Natural killer cell (primary cell): ENCODE data around the gene NCF4. TPM values are rescaled to one million over a fixed set of nuclear protein-coding genes. Genes with fewer than 3 reads are reported as not detected.
A peak's percentile ranks its signal among the peaks of the same experiment; 100 is the strongest.

Source experiments
- ATAC-seq, 3 donors: fragments of 150-1000 bp in 2 of 3; fragments of 200-7000 bp in 1 of 3; cut with Tn5 transposase; 1 replicate in 1 of 3; 2 replicates in 2 of 3; pipeline ENCODE4 v1.10.0; 2021; ENCODE audit warnings: mild to moderate bottlenecking in 2 of 3, moderate library complexity in 2 of 3
- DNase-seq, 2 donors: peaks; one replicate each; pipeline versions ENCODE4 v3.0.0 to v3.0.0-alpha.2; 2013 to 2021; ENCODE audit warnings: mixed read lengths in 1 of 2
- H3K27ac ChIP-seq: one replicate; pipeline ENCODE4 v1.5.1; 2013; ENCODE audit warnings: mild to moderate bottlenecking, low read length
- H3K27me3 ChIP-seq: one replicate; pipeline ENCODE4 v1.6.1; 2013; ENCODE audit warnings: low read length; ENCODE audit not compliant: control insufficient read depth, insufficient read depth
- H3K36me3 ChIP-seq: one replicate; pipeline ENCODE4 v1.6.1; 2013; ENCODE audit warnings: low read length; ENCODE audit not compliant: control insufficient read depth, insufficient read depth
- H3K4me1 ChIP-seq: one replicate; pipeline ENCODE4 v1.6.1; 2013; ENCODE audit warnings: low read length; ENCODE audit not compliant: control insufficient read depth, insufficient read depth
- H3K4me3 ChIP-seq: one replicate; pipeline ENCODE4 v1.5.1; 2013; ENCODE audit warnings: low read length
- H3K9me3 ChIP-seq: one replicate; pipeline ENCODE4 v1.6.1; 2013; ENCODE audit warnings: low read length; ENCODE audit not compliant: control insufficient read depth, insufficient read depth
- H3K27ac Mint-ChIP-seq, 2 donors: one replicate each; pipeline ENCODE4 v1.8.0; 2022; ENCODE audit warnings: mild to moderate bottlenecking in 2 of 2, mixed read lengths in 2 of 2, moderate library complexity in 1 of 2
- H3K27me3 Mint-ChIP-seq, 2 donors: one replicate each; pipeline ENCODE4 v1.8.0; 2022; ENCODE audit warnings: low read depth in 2 of 2, mixed read lengths in 2 of 2
- H3K36me3 Mint-ChIP-seq: one replicate; pipeline ENCODE4 v1.8.0; 2022; ENCODE audit warnings: mixed read lengths
- H3K4me1 Mint-ChIP-seq, 2 donors: one replicate each; pipeline ENCODE4 v1.8.0; 2022; ENCODE audit warnings: mixed read lengths in 2 of 2
- H3K4me3 Mint-ChIP-seq: one replicate; pipeline ENCODE4 v1.8.0; 2022; ENCODE audit warnings: mild to moderate bottlenecking, moderate library complexity, mixed read lengths
- H3K9me3 Mint-ChIP-seq, 2 donors: one replicate each; pipeline ENCODE4 v1.8.0; 2022; ENCODE audit warnings: mixed read lengths in 2 of 2
- WGBS: methylation state at CpG from one replicate; pipeline ENCODE4 v1.1.7; 2013; ENCODE audit warnings: missing lambda C conversion rate; ENCODE audit not compliant: insufficient coverage; 5-methylcytosine and 5-hydroxymethylcytosine counted together
- intact Hi-C: fragments of 100-400 bp; cut with micrococcal nuclease; formaldehyde crosslinking; loops from one replicate; pipeline ENCODE4 v1.14.2; 2022
- total RNA-seq, 4 donors: library from RNA; stranded (reverse); fragments of 120-200 nt in 1 of 4; gene quantifications; one replicate each; pipeline versions ENCODE4 v1.2.3 to v1.2.4, GENCODE V29; 2013 to 2022
- TF ChIP-seq, protein P1 (sequence below): fragments of 200-600 bp; IDR thresholded peaks from one replicate; pipeline ENCODE4 v1.8.0; 2022; ENCODE audit warnings: antibody characterized with exemption

NCF4 gene
- total RNA-seq, 3 donors from 2014 or later (not counting 1 experiment from before 2014, with no cell fraction given) = 2.6 to 33.2 (median 3.1) TPM

- Mint-ChIP-seq H3K9me3 (no peaks in the 10 kb centered on the region), H3K27me3 (peaks cover 0 to 7% of the 10 kb centered on the region in 2 donors), H3K4me3 (no peak overlapping the region), H3K4me1 (peaks cover 0 to 7% of the 10 kb centered on the region in 2 donors), H3K36me3 (no peaks in the 10 kb centered on the region), H3K27ac (no peak overlapping the region)
- TF ChIP-seq, protein P1, sequence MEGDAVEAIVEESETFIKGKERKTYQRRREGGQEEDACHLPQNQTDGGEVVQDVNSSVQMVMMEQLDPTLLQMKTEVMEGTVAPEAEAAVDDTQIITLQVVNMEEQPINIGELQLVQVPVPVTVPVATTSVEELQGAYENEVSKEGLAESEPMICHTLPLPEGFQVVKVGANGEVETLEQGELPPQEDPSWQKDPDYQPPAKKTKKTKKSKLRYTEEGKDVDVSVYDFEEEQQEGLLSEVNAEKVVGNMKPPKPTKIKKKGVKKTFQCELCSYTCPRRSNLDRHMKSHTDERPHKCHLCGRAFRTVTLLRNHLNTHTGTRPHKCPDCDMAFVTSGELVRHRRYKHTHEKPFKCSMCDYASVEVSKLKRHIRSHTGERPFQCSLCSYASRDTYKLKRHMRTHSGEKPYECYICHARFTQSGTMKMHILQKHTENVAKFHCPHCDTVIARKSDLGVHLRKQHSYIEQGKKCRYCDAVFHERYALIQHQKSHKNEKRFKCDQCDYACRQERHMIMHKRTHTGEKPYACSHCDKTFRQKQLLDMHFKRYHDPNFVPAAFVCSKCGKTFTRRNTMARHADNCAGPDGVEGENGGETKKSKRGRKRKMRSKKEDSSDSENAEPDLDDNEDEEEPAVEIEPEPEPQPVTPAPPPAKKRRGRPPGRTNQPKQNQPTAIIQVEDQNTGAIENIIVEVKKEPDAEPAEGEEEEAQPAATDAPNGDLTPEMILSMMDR = no peak
- no peak for DNase-seq
- ATAC-seq = no peak
- H3K36me3 ChIP-seq = no peaks in the 10 kb centered on the region
- H3K4me3 ChIP-seq = no peak overlapping the region
- H3K27ac ChIP-seq = no peak overlapping the region
- H3K27me3 ChIP-seq = no peaks in the 10 kb centered on the region
- 96% methylated on average over 6 of the region's 6 CpGs for WGBS
- no peaks in the 10 kb centered on the region for H3K9me3 ChIP-seq
- intact Hi-C loops = loop anchor here (1.0 kb wide), 1 partner anchor 27 kb away; no protein-coding TSS in a partner anchor
- H3K4me1 ChIP-seq = peaks cover 37% of the 10 kb centered on the region
Measured at GRCh38 chr22:36863979-36864378, 3.2 kb downstream of the NCF4 start.

- H3K27me3 Mint-ChIP-seq = peaks cover 0 to 7% of the 10 kb centered on the region in 2 donors
- no peaks in the 10 kb centered on the region for H3K9me3 ChIP-seq
- H3K36me3 ChIP-seq = no peaks in the 10 kb centered on the region
- H3K4me3 ChIP-seq = no peak overlapping the region
- H3K4me1 ChIP-seq = peaks cover 37% of the 10 kb centered on the region
- peak in 1 of 2 donors; percentile 12 for DNase-seq
- intact Hi-C loops = no loop called here
- 90% methylated on average over 14 of the region's 14 CpGs for WGBS
- H3K27ac Mint-ChIP-seq = no peak overlapping the region
- H3K9me3 Mint-ChIP-seq = no peaks in the 10 kb centered on the region
- TF ChIP-seq, protein P1 = no peak
- H3K27me3 ChIP-seq = no peaks in the 10 kb centered on the region
- no peaks in the 10 kb centered on the region for H3K36me3 Mint-ChIP-seq
- no peak overlapping the region for H3K4me3 Mint-ChIP-seq
- peaks cover 0 to 7% of the 10 kb centered on the region in 2 donors for H3K4me1 Mint-ChIP-seq
- H3K27ac ChIP-seq = no peak overlapping the region
- ATAC-seq = no peak
Measured at GRCh38 chr22:36864454-36865215, 3.8 kb downstream of the NCF4 start.

DNA sequence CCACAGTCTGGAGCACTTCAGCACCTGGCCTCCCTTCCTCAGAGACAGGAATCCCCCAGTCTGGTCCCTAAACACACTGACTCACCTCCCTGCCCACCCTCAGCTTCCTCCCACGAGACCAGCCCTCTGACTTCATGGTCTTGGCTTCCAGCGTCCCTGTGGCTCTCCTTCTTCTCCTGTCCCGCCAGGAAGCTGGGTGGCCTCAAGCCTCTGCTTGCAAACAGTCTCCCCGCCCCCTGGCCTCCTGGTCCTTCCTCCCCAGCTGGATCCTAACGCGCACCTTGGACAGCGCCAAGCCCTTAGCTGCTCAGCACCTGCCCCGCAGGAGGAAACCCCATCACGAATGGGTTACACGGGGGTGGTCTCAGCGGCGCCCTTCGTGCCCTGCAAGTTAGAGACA is 4.5 kb downstream of the NCF4 start:
- ATAC-seq (no peak), DNase-seq (peak in 1 of 2 donors; percentile 10)
- Mint-ChIP-seq H3K36me3 (no peaks in the 10 kb centered on the region), H3K27me3 (peaks cover 0 to 7% of the 10 kb centered on the region in 2 donors), H3K27ac (no peak overlapping the region), H3K4me1 (peaks cover 0 to 4% of the 10 kb centered on the region in 2 donors), H3K9me3 (no peaks in the 10 kb centered on the region), H3K4me3 (no peak overlapping the region)
- Histone ChIP-seq H3K36me3 (no peaks in the 10 kb centered on the region), H3K27me3 (no peaks in the 10 kb centered on the region), H3K4me1 (peaks cover 33% of the 10 kb centered on the region), H3K9me3 (no peaks in the 10 kb centered on the region), H3K27ac (no peak overlapping the region), H3K4me3 (no peak overlapping the region)
- TF ChIP-seq, protein P1 = no peak
- 77% methylated on average over 13 of the region's 13 CpGs for WGBS
- intact Hi-C loops = no loop called here
